Mammary epithelial cell (primary cell): Measurements from ENCODE around the gene PHLDA2.

Experiments
- CTCF ChIP-seq, 2 donors: IDR thresholded peaks in 1 of 2; conservative IDR thresholded peaks in 1 of 2; 2 replicates each; pipeline ENCODE4 v1.5.1; 2011 to 2012; ENCODE audit warnings: inconsistent platforms in 2 of 2, low read length in 2 of 2, mild to moderate bottlenecking in 2 of 2, control low read depth in 1 of 2, low read depth in 1 of 2; ENCODE audit not compliant: insufficient read depth in 1 of 2; ENCODE audit errors: extremely low read depth in 1 of 2
- EZH2 ChIP-seq: IDR thresholded peaks from 2 replicates; pipeline ENCODE4 v1.6.1; 2012; ENCODE audit warnings: low read length, inconsistent platforms, borderline replicate concordance

- TF ChIP-seq CTCF (conservative IDR thresholded peaks at IDR 0.05 in 1 of 2, IDR thresholded peaks at IDR 0.05 in 1 of 2; ENCODE audit: extremely low read depth in 1 of 2, insufficient read depth in 1 of 2, low read depth in 1 of 2, low read length in 2 of 2) (no peak), EZH2 (no peak)
Measured at GRCh38 chr11:2934611-2935239, 5.5 kb upstream of the PHLDA2 start.
